Loucy (cell line): ENCODE measurements around the gene TBATA.

Source experiments
- H2AFZ ChIP-seq: fragments of 200-600 bp; sonication (generic); 2 replicates; pipeline ENCODE4 v1.6.0; 2016; ENCODE audit warnings: antibody characterized with exemption, mild to moderate bottlenecking, low read length, moderate library complexity
- H3F3A ChIP-seq: fragments of 200-600 bp; 2 replicates; pipeline ENCODE4 v1.6.0; 2016; ENCODE audit warnings: antibody characterized with exemption, low read depth, mild to moderate bottlenecking
- H3K27me3 ChIP-seq: fragments of 200-600 bp; sonication (generic); 2 replicates; pipeline ENCODE4 v1.6.1; 2014; ENCODE audit warnings: low read length, mild to moderate bottlenecking; ENCODE audit not compliant: insufficient read depth, poor library complexity, severe bottlenecking
- H3K36me3 ChIP-seq: fragments of 200-600 bp; sonication (generic); 2 replicates; pipeline ENCODE4 v1.6.1; 2016; ENCODE audit warnings: low read length; ENCODE audit not compliant: insufficient read depth
- H3K4me1 ChIP-seq: fragments of 200-600 bp; sonication (generic); 2 replicates; pipeline ENCODE4 v1.5.1; 2014; ENCODE audit warnings: low read length, mild to moderate bottlenecking; ENCODE audit not compliant: insufficient read depth, poor library complexity, severe bottlenecking
- H3K4me2 ChIP-seq: fragments of 200-600 bp; sonication (generic); 2 replicates; pipeline ENCODE4 v1.6.0; 2014; ENCODE audit warnings: antibody characterized with exemption, low read length, low read depth, mild to moderate bottlenecking; ENCODE audit not compliant: poor library complexity, severe bottlenecking
- H3K4me3 ChIP-seq: fragments of 200-600 bp; sonication (generic); 2 replicates; pipeline ENCODE4 v1.5.1; 2014; ENCODE audit warnings: low read length, mild to moderate bottlenecking, mixed read lengths; ENCODE audit not compliant: poor library complexity, severe bottlenecking
- H3K79me2 ChIP-seq: fragments of 200-600 bp; sonication (generic); 2 replicates; pipeline ENCODE4 v1.6.1; 2014; ENCODE audit warnings: low read length; ENCODE audit not compliant: insufficient read depth
- H3K9ac ChIP-seq: fragments of 200-600 bp; sonication (generic); 2 replicates; pipeline ENCODE4 v1.6.0; 2014; ENCODE audit warnings: mild to moderate bottlenecking, low read depth, low read length, moderate library complexity; ENCODE audit not compliant: poor library complexity, severe bottlenecking
- H3K9me2 ChIP-seq: fragments of 200-600 bp; sonication (generic); replicated peaks from 2 replicates; pipeline ENCODE4 v1.6.1; 2016; ENCODE audit warnings: low read depth, low read length, mixed read lengths
- H3K9me3 ChIP-seq: fragments of 200-600 bp; sonication (generic); 2 replicates; pipeline ENCODE4 v1.6.1; 2014; ENCODE audit warnings: mild to moderate bottlenecking, antibody characterized with exemption, low read length, low read depth; ENCODE audit not compliant: insufficient read depth
- H4K20me1 ChIP-seq: fragments of 200-600 bp; sonication (generic); 2 replicates; pipeline ENCODE4 v1.6.0; 2014; ENCODE audit warnings: antibody characterized with exemption, low read length, mild to moderate bottlenecking; ENCODE audit not compliant: insufficient read depth, poor library complexity, severe bottlenecking
- EZH2phosphoT487 ChIP-seq: fragments of 200-600 bp; IDR thresholded peaks from 2 replicates; pipeline ENCODE4 v1.6.1; 2018; ENCODE audit warnings: antibody characterized with exemption, mild to moderate bottlenecking, moderate library complexity, borderline replicate concordance
- TF ChIP-seq, protein P1 (sequence below): fragments of 200-600 bp; sonication (generic); conservative IDR thresholded peaks from 2 replicates; pipeline ENCODE4 v1.5.1; 2014; ENCODE audit warnings: mild to moderate bottlenecking, antibody characterized with exemption, low read length

The TBATA gene

GRCh38 chr10:70773965-70774809 lies 11.0 kb downstream of the TBATA start:
- no peak overlapping the region for H3K9ac ChIP-seq
- no peak overlapping the region for H3K4me3 ChIP-seq
- no peaks in the 10 kb centered on the region for H3K79me2 ChIP-seq
- H3F3A ChIP-seq, result no peaks in the 10 kb centered on the region
- no peaks in the 10 kb centered on the region for H3K4me1 ChIP-seq
- H4K20me1 ChIP-seq, result no peaks in the 10 kb centered on the region
- H3K9me2 ChIP-seq, result no peaks in the 10 kb centered on the region
- H3K27me3 ChIP-seq, result no peaks in the 10 kb centered on the region
- no peak overlapping the region for H2AFZ ChIP-seq
- no peaks in the 10 kb centered on the region for H3K36me3 ChIP-seq
- TF ChIP-seq, protein P1, sequence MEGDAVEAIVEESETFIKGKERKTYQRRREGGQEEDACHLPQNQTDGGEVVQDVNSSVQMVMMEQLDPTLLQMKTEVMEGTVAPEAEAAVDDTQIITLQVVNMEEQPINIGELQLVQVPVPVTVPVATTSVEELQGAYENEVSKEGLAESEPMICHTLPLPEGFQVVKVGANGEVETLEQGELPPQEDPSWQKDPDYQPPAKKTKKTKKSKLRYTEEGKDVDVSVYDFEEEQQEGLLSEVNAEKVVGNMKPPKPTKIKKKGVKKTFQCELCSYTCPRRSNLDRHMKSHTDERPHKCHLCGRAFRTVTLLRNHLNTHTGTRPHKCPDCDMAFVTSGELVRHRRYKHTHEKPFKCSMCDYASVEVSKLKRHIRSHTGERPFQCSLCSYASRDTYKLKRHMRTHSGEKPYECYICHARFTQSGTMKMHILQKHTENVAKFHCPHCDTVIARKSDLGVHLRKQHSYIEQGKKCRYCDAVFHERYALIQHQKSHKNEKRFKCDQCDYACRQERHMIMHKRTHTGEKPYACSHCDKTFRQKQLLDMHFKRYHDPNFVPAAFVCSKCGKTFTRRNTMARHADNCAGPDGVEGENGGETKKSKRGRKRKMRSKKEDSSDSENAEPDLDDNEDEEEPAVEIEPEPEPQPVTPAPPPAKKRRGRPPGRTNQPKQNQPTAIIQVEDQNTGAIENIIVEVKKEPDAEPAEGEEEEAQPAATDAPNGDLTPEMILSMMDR, result no peak
- H3K4me2 ChIP-seq, result no peak overlapping the region
- H3K9me3 ChIP-seq, result no peaks in the 10 kb centered on the region

DNA sequence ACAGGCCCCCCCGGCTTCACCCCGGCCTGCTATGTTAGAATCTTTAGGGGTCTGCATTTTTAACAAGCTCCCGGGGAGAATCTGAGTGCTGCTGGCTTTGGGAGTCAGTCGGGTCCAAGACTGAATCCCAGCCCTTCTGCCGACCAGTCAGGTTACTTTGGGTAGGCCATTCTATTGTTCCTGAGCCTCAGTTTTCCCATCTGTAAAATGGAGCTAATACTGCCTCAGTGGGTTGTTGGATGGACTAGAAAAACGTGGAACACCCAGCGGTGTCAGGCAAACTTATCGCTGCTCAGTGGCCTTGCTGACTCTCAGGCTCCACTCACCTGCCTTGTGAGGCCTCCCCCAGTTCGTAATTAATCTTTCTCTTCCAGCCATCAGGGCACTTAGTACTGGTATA lies 11.7 kb downstream of the TBATA start:
- H4K20me1 ChIP-seq, result no peaks in the 10 kb centered on the region
- no peak overlapping the region for H2AFZ ChIP-seq
- no peak overlapping the region for H3K4me3 ChIP-seq
- H3K9ac ChIP-seq, result no peak overlapping the region
- no peaks in the 10 kb centered on the region for H3K4me1 ChIP-seq
- no peaks in the 10 kb centered on the region for H3K36me3 ChIP-seq
- H3K4me2 ChIP-seq, result no peak overlapping the region
- no peaks in the 10 kb centered on the region for H3K9me3 ChIP-seq
- TF ChIP-seq EZH2phosphoT487, result no peak
- TF ChIP-seq, protein P1, result no peak
- H3K79me2 ChIP-seq, result no peaks in the 10 kb centered on the region
- no peaks in the 10 kb centered on the region for H3K9me2 ChIP-seq
- no peaks in the 10 kb centered on the region for H3K27me3 ChIP-seq
- H3F3A ChIP-seq, result no peaks in the 10 kb centered on the region

DNA sequence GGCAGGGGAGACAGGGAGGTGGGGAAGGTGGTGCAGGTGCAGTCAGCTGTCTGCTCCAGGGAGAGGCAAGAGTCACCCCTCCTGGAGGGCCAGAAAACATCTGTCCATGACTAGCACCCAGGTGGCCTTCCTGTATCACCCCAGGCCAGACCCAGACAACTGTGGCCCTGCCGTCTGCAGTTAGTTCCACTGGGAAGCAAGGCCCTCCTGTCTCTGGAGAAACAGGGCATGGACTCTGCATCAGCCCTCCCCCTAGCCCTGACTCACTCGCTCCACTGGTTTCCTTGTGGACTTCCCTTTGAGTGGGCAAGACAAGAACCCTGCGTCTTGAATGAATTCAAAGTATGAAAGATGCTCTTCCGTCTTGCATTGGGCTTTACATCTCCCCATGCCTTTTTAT lies 12.6 kb downstream of the TBATA start:
- Histone ChIP-seq H3K4me2 (no peak overlapping the region), H3K79me2 (no peaks in the 10 kb centered on the region)
- TF ChIP-seq EZH2phosphoT487, result no peak
- TF ChIP-seq, protein P1, result no peak

More for the DNA sequence above, 12.6 kb downstream of the TBATA start:
- Histone ChIP-seq H3F3A (no peaks in the 10 kb centered on the region), H3K27me3 (no peaks in the 10 kb centered on the region), H3K4me3 (no peak overlapping the region), H3K9me2 (no peaks in the 10 kb centered on the region), H3K4me1 (no peaks in the 10 kb centered on the region), H3K9me3 (no peaks in the 10 kb centered on the region), H3K36me3 (no peaks in the 10 kb centered on the region), H2AFZ (no peak overlapping the region), H3K9ac (no peak overlapping the region), H4K20me1 (no peaks in the 10 kb centered on the region)
